PFSK-1 (cell line): ENCODE data around the gene OR52A1.

Experiments
- FOXP2 ChIP-seq: optimal IDR thresholded peaks from 2 replicates; pipeline ENCODE3; 2011; ENCODE audit warnings: borderline replicate concordance, control low read depth, inconsistent platforms; ENCODE audit not compliant: insufficient read depth; ENCODE audit errors: extremely low read length, extremely low read depth
- POLR2AphosphoS5 ChIP-seq: IDR thresholded peaks from 2 replicates; pipeline ENCODE4 v1.6.1; 2012; ENCODE audit warnings: low read depth, mild to moderate bottlenecking, control low read depth, low read length, moderate library complexity
- REST ChIP-seq, 2 experiments: IDR thresholded peaks; 2 replicates each; pipeline versions ENCODE4 v1.6.1 to v1.8.0; 2011 to 2012; ENCODE audit warnings: low read depth in 2 of 2, low read length in 2 of 2, control low read depth in 1 of 2, inconsistent platforms in 1 of 2, mild to moderate bottlenecking in 1 of 2, moderate library complexity in 1 of 2; ENCODE audit not compliant: insufficient read depth in 1 of 2
- SIN3A ChIP-seq: IDR thresholded peaks from 2 replicates; pipeline ENCODE4 v1.6.1; 2012; ENCODE audit warnings: mild to moderate bottlenecking, low read length, moderate library complexity, borderline replicate concordance; ENCODE audit not compliant: insufficient read depth
- TAF1 ChIP-seq: IDR thresholded peaks from 2 replicates; pipeline ENCODE4 v1.6.1; 2012; ENCODE audit warnings: low read length, control low read depth, borderline replicate concordance; ENCODE audit not compliant: insufficient read depth

OR52A1 gene

DNA sequence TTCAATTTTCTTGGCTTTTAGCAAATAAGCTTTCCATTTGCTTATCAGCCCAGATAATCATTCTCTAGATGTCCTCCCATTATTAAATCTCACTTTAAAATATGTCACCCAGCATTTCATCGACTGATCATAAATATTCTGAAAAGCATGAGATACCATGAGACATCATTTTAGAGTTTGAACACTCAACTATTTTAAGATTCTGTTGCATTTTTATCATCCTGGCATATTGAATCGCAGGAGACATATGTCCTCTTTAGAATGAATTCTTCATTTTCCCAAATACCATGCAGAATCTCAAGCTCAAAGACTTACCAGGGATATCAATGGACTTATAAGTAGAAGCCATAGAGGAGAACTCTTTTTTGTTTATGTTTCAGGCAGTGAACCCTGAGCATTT is 16.6 kb downstream of the OR52A1 start, which contains the start of gene OR52A5:
OR52A5 (minus strand) TSS at position 361 of the 400 bp plus-strand sequence. CDS start 5,714 bp downstream, outside the sequence.
- TF ChIP-seq SIN3A (no peak), POLR2AphosphoS5 (no peak), FOXP2 (no peak), REST (IDR thresholded peaks at IDR 0.05; ENCODE audit: insufficient read depth in 1 of 2, low read depth in 2 of 2, low read length in 2 of 2) (no peak), TAF1 (no peak)

- TF ChIP-seq POLR2AphosphoS5, result no peak
- no peak for TF ChIP-seq FOXP2
- TF ChIP-seq REST (IDR thresholded peaks at IDR 0.05; ENCODE audit: insufficient read depth in 1 of 2, low read depth in 2 of 2, low read length in 2 of 2), result no peak
- TF ChIP-seq SIN3A, result no peak
- TF ChIP-seq TAF1, result no peak
Observed at GRCh38 chr11:5137014-5137413, 17.5 kb downstream of the OR52A1 start.

DNA sequence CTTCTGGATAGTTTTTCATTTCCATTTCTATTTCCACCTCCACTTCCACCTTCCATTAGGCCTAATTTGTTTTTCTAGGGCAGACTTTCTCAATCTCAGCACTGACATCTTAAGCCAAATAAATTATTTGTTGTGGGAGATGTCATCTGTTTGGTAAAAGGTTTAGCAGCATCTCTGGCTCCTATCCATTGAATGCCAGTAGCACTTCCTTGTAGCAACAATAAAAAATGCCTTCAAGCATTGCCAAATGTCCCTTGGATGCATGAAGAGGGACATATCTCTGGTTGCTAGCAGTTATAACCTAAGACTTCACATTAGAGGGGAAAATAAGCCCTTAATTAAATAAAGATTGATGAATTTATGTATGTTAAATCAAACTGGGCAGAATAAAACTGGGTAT is 18.3 kb downstream of the OR52A1 start:
- TF ChIP-seq TAF1, result no peak
- TF ChIP-seq POLR2AphosphoS5, result no peak
- no peak for TF ChIP-seq REST (IDR thresholded peaks at IDR 0.05; ENCODE audit: insufficient read depth in 1 of 2, low read depth in 2 of 2, low read length in 2 of 2)
- TF ChIP-seq SIN3A, result no peak
- TF ChIP-seq FOXP2, result no peak

DNA sequence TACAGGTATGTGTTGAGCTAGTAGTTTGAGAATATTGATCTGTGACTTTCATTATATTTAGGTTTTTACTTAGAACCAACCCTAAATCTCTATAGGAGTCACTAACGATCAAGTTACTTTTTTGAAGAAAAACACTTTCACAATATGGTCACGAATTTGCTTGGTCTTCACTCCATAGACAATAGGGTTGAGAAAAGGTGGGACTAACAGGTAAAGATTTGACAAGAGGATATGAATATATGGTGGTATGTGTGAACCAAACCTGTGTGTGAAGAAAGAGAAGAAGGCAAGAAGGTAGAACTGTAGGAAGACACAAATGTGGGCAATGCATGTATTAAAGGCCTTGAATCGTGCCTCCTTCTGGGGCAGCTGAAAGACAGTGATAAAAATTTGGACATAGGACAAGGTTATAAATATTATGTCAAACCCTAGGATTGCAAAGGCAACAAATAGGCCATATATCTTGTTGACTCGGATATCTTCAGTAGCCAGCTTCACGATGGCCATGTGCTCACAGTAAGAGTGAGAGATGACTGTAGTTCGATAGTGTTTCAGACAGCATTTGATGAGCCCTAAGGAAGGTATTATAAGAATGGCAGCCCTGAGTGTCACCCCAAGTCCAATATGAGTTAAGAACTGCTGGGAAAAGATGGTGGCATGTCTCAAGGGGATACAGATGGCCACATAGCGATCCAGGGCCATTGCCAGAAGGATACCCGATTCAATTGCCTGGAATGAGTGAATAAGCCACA is 22.8 kb downstream of the OR52A1 start:
- TF ChIP-seq SIN3A (no peak), FOXP2 (no peak), POLR2AphosphoS5 (no peak), REST (IDR thresholded peaks at IDR 0.05; ENCODE audit: insufficient read depth in 1 of 2, low read depth in 2 of 2, low read length in 2 of 2) (no peak), TAF1 (no peak)
